HCEC 1CT (cell line): ENCODE data around the gene ZCWPW1.
"Not testable (repeated sequence)": the region's sequence is repeated elsewhere in the genome, so short reads cannot be mapped to it uniquely, and the experiment has no call there.

Experiments
- DNase-seq: peaks from one replicate; pipeline ENCODE4 v3.0.0-alpha.2; 2017

Gene ZCWPW1

GRCh38 chr7:100371561-100372171, 56.8 kb downstream of the ZCWPW1 start:
- no peak for DNase-seq

DNA sequence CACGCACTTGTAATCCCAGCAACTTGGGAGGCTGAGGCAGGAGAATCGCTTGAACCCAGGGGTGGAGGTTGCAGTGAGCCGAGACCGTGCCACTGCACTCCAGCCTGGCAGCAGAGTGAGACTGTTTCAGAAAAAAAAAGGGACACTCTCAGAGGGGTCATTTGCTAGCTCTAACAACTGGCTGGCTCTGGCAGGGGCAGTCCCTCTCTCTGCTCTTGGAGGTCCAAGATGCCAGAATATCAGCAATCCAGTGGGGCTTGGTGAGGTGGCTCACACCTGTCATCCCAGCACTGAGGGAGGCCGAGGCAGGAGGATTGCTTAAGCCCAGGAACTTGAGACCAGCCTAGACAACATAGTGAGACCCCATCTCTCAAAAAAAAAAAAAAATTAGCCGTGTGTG, 57.8 kb downstream of the ZCWPW1 start:
- no peak for DNase-seq

DNA sequence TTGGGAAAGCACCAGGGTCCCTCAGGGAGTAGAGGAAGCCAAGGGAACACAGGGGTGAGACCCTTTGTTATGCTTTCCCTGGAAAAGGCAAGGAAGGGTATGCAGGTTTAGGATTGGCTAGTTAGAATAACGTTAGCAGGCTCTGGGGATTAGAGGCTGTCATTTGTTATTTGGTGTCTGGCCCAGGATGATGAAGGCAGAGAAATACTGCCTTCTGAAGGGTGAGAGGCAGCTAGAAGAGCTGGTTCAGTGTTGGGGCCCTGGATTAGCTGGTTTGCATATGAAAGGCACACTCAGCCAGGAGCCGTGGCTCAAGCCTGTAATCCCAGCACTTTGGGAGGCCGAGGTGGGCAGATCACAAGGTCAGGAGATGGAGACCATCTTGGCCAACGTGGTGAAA, 58.2 kb downstream of the ZCWPW1 start:
- no peak for DNase-seq

DNA sequence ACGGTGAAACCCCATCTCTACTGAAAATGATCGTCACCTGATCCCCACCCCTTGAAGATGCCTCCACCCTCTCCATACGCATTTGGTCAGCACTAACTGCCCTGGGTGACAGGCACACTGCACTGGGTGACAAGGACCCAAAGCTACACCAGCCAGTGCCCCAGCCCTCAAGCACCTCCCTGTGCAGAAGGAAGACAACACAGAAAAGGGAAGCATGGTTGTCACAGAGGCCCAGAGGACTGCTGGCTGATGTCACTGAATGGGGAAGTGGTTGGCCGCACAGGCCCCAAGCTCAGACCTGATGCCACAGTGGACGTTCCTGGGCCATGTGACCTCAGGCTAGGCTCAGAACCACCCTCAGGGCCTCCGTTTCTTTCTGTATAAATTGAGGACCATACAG, 59.4 kb downstream of the ZCWPW1 start:
- DNase-seq, result no peak

DNA sequence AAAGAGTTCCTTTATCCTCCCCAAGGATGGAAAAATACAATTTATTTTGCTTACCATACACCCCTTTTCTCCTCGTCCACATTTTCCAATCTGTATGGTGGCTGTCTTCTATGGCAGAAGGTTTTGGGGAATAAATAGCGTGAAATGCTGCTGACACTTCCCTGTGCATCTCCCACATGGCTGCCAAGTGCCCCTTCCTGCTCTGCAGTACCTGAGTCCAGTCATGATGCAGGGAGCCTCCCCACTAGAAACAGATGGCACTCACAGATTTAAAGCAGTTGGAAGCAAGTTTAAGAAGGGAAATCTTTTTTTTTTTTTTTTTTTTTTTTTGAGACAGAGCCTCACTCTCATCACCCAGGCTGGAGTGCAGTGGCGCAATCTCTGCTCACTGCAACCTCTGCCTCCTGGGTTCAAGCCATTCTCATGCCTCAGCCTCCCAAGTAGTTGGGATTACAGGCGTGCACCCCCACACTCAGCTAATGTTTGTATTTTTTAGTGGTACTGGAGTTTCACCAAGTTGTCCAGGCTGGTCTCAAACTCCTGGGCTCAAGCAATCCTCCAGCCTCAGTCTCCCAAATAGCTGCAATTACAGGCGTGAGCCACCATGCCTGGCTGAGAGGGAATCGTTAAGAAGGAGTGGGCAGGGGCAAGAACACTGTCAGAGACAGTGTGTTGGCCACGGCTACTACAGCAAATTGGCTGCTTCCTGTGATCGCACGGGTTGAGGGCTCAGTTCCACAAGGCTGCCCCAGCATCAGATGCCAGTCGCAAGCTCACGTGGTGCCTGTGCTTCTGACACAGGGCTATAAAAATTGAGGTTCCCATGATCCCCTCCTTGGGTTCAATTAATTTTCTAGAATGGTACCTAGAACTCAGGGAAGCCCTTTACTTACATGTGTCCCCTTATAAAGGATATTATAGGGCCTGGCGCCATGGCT, 60.6 kb downstream of the ZCWPW1 start:
- no peak for DNase-seq

- DNase-seq, result no peak
Observed at GRCh38 chr7:100367251-100367620, 61.3 kb downstream of the ZCWPW1 start.

DNA sequence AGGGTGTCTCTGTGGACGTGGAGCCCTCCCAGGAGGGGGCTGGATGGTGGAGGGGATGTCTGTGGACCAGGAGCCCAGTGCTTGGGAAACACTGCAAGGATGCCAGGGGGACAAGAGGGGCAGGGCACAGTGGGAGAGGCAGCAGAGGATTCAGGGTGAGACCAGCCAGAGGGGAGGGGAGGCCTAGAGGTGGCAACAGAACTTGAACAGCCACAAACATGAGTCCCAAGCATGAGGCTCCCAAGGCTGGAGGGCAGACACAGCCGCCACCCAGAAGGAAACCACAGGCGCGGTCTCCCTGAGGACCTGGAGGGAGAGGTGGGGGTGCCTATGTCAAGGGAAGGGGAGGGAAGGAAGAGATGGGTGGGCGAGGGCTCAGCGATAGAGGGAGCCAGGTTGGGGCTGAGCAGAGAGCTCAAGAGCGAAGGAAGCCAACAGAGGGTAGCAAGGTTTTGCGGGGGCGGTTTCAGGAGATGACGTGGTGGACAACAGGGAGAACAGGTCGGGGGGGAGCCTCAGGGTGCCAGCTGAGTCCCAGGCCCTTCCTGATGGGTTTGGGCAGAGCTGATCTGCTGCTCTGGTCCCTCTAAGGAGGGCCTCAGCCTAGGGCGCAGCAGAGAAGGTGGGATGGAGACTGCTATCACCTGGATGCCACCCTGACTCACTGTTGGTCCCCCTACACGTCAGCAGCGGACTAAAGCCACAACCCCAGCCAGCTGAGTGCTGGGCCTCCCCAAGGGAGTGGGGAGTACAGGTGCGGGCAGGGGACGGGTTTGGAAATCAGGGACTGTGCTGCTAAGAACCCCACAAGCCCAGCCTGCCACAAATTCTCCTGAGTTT, 61.9 kb downstream of the ZCWPW1 start:
- no peak for DNase-seq

GRCh38 chr7:100365998-100366367, 62.5 kb downstream of the ZCWPW1 start:
- DNase-seq, result not testable (repeated sequence)

DNA sequence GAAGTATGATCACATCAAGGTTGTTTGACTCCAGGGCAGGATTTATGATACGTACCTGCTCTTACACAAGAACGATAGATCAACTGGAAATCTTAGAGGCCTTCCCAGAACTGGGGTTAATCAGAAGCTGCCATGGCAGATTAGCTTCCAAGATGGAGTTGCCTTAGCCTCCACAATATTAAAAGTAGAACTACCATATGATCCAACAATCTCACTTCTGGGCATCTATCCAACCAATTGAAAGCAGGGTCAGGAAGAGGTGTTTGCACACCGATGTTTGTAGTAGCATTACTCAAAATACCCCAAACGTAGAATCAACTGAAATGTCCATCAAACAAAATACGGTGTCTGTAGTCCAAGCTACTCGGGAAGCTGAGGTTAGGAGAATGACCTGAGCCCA, 64.0 kb downstream of the ZCWPW1 start:
- no peak for DNase-seq

DNA sequence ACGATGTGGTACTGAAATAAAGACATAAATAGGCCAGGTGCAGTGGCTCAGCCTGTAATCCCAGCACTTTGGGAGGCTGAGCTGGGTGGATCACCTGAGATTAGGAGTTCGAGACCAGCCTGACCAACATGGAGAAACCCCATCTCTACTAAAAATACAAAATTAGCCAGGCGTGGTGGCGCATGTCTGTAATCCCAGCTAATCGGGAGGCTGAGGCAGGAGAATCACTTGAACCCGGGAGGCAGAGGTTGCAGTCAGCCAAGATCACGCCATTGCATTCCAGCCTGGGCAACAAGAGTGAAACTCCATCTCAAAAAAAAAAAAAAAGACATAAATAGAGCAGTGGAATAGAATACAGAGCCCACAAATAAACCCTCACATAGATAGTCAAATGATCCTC, 64.7 kb downstream of the ZCWPW1 start:
- not testable (repeated sequence) for DNase-seq

DNA sequence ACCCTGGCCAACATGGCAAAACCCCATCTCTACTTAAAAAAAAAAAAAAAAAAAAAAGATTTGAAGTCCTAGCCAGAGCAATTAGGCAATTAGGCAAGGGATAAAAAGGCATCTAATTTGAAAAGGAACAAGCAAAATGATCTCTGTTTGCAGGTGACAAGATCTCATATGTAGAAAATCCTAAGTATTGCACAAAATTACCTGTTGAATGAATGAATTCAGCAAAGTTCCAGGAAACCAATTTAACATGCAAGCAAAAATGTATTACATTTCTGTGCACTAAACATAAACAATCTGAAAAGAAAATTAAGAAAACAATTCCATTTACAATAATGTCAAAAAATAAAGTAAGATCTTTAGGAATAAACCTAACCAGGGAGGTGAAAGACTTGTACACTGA, 65.4 kb downstream of the ZCWPW1 start:
- no peak for DNase-seq

- DNase-seq, result no peak
Observed at GRCh38 chr7:100360135-100360854, 68.2 kb downstream of the ZCWPW1 start.

- no peak for DNase-seq
Observed at GRCh38 chr7:100358857-100359212, 69.7 kb downstream of the ZCWPW1 start.

DNA sequence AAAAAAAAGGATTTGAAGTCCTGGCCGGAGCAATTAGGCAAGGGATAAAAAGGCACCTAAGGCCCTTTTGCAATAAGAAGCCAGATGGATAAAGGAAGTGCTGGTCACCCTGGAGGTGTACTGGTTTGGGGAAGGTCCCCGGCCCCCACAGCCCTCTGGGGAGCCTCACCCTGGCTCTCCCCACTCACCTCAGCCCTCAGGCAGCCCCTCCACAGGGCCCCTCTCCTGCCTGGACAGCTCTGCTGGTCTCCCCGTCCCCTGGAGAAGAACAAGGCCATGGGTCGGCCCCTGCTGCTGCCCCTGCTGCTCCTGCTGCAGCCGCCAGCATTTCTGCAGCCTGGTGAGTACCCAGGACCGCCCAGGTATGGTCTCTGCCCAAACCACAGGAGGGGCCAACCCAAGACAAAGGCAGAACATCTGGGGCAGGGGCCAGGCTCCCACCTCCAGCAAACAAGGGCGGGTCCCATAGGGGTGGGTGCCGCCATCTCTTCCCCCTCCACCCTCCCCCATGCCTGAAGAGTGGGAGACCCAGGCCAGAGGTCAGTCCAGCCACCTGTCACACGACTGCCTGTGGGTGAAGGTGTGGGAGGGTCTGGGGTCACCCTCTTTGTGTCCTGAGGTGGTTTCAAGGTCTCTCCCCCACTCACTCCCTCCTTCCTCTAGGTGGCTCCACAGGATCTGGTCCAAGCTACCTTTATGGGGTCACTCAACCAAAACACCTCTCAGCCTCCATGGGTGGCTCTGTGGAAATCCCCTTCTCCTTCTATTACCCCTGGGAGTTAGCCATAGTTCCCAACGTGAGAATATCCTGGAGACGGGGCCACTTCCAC, 70.3 kb downstream of the ZCWPW1 start, which contains the start of gene PILRB:
Gene PILRB (plus strand): TSS at position 91 of the 830 bp plus-strand sequence. CDS start 186 bp downstream, at position 277.
- DNase-seq, result no peak

DNA sequence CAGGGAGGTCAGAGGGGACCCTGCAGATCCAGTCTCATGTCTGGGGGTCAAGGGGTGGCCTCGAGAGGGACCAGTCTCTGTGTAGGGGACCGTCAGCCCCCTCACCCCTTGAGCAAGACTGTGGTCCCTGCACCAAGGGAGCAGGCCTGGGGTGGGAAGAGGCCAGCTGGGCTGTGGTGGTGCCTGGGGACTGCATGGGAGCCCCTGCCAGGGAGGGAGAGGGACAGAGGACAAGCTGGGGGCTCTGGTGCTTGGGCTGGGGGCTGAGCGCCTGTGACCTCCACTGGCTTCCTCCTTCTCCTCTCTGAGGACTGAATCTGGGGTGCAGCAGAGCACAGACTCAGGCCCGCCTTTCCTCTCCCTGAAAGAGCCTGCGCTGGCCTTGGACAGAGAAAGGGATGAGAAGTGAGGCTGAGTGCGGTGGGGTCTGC, 71.4 kb downstream of the ZCWPW1 start:
- no peak for DNase-seq

GRCh38 chr7:100356416-100357068, 72.0 kb downstream of the ZCWPW1 start:
- no peak for DNase-seq

DNA sequence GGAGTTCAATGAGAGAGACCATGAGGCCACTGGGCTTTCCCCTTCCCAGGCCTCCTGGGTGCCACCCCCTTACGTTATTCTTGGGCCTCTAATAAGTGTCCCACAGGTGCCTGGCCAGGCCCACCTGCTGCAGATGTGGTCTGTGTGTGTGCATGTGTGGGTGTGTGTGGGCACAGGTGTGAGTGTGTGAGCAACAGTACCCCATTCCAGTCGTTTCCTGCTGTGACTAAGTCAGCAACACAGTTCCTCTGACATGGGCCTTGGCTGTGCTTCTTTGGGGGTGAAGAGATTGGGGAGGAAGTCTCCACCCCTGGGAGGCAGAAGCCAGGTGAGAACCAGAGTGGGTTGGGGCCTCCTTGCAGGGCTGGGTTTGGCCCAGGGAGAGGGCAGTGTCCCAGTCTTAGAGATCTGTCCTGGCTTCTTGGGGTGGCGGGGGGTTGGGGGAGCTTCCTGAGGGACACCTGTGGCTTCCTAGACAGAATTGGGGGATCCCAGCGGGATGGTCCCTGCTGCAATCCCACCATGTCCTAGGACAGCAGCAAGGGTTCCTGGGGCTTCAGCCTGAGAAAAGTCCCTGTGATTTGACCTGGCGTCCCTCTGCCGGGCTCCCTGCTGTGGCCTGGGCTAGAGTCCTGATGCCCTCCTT, 74.7 kb downstream of the ZCWPW1 start:
- no peak for DNase-seq

GRCh38 chr7:100352984-100353684, 75.4 kb downstream of the ZCWPW1 start:
- no peak for DNase-seq

DNA sequence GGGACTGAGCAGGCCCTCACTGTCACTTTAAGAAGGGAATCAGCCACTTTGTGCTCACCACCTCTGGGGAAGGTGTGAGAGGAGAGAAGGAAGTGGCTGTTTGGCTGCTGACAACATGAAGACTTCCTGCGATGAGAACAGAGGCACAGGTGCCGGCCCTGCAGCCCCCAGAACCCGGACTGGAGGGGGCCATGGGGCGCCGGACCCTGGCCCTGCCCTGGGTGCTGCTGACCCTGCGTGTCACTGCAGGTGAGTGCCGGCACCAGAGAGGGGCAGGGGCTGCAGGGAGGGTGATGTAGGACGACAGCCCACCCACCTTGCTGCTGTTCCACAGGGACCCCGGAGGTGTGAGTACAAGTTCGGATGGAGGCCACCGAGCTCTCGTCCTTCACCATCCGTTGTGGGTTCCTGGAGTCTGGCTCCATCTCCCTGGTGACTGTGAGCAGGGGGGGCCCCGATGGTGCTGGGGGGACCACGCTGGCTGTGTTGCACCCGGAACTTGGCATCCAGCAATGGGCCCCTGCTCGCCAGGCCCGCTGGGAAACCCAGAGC, 76.2 kb downstream of the ZCWPW1 start:
- DNase-seq, result not testable (repeated sequence)

DNA sequence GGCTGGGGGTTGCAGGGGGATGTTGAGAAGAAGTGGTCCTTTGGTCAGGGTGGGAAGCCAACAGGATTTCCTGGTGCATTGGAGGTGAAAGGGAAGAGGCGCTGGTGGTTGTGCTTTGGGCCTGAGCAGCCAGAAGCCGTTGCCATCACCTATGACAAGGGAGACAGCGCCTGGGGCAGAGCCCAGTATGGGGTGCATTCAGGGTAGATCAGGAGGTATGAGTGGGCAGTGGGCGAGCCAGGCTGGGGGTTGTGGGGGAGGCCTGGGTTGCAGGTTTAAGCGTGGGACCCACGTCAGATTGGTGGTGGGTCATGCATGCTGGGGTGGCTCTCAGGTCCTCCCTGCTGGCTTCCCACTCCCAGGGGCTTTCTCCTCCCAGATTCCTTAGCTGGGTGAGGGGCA, 76.8 kb downstream of the ZCWPW1 start:
- no peak for DNase-seq
